NCI-H774 (cell line): ENCODE data around the gene TGM5.
"Not testable (repeated sequence)": the region's sequence is repeated elsewhere in the genome, so short reads cannot be mapped to it uniquely, and the experiment has no call there.

ENCODE experiments used
- DNase-seq: peaks from one replicate; lab custom pipeline; 2025; lab: John Stamatoyannopoulos, UW

TGM5 gene

DNA sequence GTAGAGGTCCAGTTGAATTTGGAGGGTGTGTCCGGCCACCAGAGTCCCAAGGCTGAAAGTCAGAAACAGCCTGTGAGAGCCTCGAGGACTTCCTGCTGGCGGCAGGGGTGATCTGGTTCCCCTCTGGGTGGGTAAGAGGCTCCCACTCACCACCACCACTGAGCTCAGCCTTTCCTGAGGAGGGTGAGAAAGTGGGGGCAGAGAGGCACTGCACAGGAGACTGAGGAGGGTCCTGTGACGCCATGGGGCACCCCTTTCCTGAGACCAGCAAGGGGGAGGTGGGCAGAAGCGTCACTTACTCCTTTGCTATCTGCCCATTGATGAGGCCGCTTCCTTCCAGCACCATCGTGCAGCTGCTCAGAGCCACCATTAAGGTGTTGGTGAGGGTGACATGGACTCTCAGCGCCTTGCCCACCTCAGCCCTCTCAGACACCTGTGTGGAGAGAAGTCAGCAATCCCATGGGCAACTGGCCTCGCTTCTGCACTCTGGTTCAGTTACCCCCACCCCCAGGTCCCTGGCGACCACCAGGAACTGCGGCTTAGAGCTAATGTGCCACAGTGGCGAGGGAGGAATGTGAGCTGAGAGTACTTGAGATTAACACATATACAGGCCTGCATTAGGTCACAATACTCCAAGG is 10.0 kb upstream of the TGM5 start:
- DNase-seq, result no peak

DNA sequence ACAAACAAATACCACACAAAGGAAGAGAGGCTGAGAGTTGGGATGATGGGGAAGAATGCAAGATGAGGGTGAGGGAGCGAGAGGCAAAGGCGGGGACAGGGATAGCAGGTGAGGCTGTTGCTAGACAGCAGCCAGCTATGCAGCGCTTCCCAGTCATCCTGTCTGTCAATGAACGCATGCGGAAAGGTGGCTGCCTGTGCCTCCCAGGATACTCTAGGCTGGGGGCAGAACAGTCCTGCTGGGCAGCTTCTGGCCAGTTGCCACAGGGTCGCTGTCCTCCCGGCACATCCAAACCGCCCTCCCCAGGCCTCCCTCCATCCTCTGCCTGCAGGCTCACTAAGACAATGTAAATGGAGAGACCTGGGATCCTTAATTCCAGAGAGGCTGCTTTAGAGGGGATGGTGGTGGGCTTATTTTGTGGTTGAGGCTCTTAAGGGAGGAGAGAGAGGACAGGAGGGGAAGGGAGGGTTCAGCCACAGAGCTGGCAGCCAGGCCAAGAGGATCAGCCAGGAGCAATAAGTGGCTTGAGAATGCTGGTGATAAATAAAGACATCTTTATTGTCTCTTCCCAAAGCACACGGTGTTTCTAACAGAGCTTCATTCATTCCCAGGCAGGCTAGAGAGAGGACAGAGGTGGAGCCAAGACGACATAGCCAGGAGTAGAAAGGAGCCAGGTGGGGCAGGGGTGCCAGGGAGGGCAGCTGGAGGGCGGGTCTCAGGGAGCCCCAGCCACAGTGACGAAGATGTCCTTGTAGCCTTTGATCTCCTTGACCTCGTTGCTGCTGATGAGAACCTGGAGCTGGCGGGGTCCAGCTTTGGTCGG is 9.2 kb upstream of the TGM5 start:
- DNase-seq, result no peak

DNA sequence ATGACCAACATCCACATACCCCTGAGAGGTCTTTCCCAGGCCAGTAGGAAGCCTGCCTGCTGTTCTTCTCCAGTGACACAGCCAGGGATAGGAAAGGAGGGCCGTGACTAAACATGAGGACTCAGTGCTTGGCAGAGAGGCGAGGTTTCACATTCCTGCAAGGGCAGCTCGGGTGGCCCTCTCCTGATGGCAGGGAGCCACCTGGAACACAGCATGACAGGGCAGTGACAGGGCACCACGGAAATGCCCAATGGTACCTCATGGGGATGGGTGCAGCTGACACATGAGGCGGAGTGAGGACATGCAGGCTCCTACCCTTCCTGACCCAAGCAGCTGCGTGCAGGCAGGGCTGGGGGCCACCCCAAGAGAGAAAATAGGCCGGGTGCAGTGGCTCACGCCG is 7.4 kb upstream of the TGM5 start:
- DNase-seq, result no peak

DNA sequence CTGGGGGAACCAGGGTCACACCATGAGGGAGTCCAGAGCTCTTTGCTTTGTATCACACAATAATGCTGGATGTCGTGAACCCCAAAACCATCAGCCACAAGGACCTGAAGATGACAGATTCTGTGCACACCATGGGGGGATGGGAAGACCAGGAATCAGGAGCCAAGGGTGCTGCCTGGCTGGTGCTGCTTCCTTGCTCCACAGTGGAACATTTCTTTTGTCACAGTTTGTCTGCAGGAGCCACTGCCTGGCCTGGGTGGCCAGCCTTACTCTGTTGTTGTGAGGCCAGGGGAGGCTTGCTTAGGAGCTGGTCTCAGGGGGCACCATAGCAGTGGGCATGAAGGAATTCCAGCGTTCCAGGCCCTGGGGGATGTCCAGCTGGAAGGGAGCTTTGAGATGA is 6.5 kb upstream of the TGM5 start:
- no peak for DNase-seq

DNA sequence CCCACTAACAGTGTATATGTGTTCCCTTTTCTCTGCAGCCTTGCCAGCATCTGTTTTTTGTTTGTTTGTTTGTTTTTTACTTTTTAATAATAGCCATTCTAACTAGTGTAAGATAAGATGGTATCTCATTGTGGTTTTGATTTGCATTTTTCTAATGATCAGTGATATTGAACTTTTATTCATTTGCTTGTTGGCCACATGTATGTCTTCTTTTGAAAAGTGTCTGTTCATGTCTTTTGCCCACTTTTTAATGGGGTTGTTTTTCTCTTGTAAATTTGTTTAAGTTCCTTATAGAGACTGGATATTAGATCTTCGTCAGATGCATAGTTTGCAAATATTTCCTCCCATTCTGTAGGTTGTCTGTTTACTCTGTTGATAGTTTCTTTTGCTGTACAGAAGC is 5.2 kb upstream of the TGM5 start:
- not testable (repeated sequence) for DNase-seq

DNA sequence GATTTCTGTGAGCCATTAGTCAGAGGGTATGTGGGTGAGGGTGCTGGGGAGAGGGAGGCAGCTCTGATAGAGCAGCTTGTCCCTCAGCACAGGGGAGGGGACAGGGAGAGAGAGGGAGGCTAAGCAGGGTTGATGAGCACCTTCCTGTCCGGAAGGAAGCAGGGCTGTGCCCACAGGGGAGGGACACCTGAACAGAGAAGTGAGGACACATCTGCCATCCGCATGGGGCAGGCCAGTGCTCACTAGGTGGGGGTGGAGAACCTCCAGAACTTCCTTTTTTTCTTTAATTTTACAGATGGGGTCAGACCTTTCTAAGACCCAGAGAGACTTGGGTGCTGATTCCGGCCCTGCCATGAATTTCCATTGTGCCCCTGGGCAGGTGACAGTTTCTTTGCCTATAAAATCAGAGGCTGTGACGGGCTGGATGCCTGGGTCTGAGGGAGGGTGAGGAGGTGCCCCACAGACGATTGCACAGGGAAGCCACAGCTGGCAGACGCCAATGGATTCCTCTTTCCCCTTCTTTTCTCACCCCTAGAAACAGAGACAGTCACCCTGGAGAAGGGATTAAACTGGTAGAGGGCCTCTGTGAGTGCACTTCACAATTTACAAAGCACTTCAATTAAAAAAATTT is 4.1 kb upstream of the TGM5 start:
- DNase-seq, result no peak

DNA sequence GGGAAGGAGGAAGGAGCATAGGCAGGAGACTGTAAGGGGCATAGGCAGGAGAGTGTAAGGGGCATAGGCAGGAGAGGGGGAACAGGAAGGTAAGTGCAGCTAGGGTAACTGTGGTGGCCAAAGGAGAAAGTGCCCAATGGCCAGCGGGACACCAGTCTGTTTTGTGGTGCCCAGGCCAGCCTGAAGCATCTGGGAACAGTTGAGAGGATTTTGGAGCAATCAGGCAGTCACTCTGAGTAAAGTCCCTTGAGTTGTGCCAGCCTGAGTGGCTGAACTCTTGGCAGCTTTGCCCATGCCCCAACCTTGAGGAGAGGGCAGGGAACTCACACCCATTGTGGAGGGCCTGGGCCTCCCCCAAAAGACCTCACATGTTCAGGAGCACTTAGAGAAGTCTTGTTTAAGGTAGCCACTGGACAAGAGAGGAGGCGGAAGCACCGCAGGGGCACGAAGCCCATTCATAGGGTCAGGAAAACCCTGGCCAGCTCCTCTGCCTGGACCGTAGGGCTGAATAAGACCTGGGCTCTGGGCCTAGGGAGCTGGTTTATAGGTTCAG is 3.5 kb upstream of the TGM5 start:
- DNase-seq, result no peak

DNA sequence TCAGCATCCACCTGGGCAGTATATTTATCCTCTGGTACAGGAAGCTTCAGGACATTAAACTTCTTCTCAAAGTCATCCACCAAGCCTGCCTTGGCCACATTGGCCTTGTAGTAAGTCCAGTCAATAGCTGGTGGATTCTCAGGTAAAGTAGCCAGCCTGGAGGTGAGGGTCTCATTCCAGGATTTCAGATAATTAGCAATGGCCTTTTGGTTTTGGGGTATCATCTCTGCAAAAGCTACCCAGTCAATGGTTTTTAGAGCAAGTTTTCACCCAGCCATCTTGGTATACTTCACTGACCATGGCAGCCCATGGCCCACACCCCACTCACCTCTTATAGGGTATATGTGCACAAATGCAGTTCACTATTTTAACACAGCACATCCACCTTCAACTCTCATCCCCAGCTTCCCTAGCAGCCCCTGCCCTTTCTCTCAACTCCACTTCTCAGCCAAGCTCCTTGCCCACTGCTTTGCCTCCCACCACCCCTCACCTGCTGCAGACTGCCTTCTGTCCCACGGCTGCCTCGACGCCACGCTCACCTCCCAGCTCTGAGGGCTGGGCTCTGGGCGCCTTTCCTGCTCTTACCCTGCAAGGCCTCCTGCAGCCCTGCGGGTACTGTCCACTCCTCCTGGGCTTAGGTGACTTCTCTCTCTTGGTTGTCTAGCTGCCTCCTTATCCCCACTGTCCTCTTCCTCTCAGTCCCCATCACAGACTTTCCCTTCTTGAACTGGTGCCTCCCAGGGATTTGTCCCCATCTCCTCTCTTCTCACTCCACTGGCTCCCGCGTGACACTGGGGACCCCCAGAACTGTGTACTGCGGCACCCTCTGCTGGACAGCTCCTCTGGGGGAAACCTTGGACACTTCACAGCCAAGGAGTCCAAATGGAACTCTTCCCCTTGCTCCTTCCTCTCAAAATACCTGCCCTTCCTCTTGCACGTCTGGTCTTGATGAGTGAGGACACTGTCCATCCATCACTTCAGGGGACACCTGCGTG is 1.7 kb upstream of the TGM5 start:
- no peak for DNase-seq

DNA sequence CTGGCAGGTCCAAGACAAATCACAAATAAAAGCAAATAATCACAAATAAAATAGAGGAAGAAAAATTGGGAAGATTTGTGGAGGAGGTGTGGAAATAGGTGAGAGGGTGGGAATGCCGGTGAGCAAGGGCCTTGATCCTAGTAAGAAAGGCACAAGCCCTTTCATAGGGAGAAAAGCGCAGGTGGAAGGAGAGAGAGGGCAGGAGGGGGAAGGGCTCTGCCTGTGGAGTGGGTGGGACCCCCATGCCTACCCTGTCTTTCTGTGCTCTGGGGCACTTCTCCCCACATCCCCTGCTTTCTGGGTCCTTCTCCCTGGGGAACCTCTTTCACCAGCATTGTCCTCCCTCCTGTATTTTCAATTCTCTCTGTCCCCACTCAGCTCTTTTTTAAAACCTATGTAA is 711 bp upstream of the TGM5 start:
- no peak for DNase-seq

DNA sequence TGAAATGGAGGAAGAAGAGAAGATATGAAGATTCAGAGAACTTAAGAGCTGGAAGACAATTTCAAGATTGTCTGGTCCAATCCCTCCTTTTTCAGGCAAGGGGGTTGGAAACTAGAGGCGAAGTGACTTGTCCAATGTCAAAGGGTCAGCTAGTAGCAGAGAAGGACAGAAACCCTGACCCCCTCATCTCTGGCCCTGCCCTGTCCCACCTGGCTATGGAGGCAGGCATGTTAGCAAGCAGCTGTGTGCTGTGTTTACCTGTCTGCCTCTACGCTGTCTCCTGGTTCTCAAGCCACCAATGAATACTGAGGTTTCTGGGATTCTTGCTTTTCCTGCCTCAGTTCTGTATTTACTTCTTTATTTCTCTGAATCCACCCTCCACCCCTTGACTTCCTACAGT is 342 bp downstream of the TGM5 start:
- no peak for DNase-seq

DNA sequence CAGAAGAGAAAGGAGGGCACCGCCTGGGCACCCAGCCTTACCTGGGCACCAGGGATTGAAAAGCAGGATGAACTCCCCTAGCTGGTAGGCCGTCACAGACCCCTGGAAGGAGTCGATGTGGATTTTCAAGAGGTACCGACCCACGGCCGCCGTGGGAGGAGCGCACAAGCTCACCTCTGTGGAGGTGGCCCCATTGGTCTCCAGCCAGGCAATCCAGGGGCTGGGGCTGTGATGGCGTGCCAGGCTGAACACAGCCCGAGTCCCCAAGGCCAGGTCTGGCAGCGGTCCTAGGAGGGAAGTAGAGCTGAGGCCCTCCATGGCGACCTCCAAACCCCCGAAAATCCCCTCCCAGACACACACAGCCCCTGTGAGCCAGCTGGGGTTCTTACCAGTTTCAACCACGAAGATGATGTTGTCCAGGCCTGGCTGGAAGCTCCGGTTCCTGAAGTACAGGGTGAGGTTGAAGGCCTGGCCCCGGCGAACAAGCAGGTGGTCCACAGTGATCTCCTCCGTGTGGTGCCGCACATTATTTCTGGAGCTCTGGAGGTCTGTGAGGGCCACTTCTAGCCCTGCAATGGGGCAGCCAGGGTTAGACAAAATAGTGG is 6.6 kb downstream of the TGM5 start:
- no peak for DNase-seq

DNA sequence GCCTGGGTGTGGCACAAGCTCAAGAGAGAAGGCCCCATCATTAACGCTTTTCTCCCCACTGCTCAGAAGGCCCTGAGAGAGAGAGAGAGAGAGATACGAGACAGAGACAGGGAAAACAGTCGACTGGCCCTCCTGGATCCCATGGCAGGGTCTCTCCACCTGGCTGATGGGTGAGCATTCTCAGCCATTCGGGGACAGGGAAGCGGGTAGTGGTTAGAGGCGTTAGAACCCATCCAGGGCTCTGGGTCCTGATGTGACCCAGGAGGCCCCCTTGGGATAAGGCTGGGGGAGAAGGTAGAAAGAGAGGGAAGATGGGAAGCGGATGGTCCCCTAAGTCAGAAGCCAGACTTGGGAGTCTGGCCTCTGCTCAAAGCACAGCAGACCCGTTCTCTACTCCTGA is 7.9 kb downstream of the TGM5 start:
- DNase-seq, result no peak

DNA sequence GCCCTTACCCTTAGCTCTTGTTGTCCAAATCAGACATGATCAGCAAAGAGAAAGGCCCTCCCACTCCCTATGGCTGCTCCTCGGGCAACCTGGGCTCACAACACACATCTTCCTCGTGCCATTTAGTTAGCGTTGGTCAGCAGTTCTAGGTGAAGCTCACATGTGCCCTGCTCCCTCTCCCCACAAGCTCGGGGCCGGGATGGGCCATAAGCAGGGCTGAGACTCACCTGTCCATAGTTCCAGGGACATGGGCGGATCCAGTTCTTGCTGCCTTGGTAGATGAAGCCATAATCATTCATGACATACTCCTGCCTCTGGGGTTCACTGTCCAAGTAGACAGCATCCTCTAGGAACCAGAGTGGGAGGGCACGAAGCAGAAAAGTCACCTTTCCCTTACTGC is 10.4 kb downstream of the TGM5 start:
- DNase-seq, result no peak

DNA sequence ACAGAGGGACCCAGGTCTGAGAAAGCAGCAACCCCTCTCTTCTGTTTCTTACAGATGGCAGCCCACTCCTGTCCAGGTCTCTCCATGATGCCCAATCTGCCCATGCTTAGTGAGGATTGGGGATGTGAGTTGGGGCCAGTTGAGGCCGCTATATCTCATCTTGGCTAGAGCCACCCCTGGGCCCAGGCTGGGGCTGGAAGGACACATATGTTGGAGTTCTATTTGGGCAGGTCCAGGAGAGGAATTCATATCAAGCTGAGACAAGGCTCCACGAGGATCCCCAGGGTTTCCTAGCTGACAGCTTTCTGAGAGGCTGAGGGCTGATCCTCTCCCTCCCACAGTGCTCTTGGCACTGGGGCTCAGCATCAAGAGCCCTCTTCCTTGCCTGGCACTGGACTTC is 11.4 kb downstream of the TGM5 start:
- no peak for DNase-seq

DNA sequence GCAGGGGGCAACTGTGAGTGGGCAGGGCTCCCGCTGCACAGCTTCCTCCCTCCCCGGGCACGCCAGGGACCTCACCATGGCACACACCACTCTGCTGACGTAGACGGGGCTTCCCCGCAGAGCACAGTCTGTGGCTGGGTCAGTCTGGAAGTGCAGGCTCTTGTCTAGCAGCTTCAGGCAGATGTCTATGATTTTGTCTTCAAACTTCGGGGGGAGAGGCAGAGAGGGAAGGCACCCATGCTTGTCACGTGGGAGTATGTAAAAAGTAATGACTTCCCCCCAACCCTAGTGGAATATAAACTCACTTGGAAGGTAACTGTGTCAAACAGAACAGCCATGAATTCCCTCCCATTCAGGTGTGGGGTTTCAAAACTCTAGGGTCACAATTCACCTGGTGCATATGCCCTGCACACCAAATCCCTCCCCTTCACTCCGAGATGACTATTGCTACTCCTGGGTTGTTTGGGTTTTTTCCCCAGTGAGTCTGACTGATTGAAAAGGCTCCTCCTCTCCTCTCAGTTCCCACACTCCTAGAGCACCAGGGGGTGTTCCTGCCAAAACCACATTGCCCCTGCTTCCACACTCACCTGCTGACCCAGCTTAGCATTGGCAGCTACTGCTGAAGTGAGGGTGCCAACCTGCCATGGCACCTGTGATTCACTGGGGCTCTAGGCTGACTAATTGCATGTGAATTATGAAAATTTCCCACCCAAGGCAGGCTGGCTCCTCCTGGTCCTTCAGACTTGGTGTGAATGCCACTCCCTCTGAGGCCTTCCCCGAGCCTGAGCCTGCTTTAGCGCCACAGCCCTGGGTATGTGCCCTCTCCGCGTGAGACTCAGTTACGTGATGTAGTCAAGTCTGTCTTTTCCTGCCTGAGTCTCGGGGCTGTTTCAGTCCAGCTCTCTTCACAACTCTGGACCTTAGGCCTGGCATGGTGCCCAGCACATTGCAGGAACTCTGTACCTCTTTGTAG is 13.0 kb downstream of the TGM5 start:
- no peak for DNase-seq

DNA sequence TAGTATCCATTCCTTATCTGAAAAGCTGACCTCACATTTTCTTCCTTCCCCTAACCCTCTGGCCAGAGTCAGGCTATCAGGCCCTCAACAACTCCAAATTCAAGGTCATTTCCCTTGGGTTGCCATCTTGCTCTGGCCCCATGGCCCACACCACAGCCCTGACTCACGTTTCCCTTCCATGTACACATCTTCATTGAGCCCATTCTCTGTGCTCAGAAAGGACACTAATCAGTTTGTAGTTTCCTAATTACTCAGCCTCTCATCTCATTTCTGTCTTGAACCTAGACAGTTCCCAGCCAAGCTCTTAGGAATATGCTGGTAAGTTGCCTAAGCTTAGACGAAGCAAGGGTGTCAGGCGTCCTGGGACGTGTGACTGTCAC is 14.9 kb downstream of the TGM5 start:
- DNase-seq, result no peak

DNA sequence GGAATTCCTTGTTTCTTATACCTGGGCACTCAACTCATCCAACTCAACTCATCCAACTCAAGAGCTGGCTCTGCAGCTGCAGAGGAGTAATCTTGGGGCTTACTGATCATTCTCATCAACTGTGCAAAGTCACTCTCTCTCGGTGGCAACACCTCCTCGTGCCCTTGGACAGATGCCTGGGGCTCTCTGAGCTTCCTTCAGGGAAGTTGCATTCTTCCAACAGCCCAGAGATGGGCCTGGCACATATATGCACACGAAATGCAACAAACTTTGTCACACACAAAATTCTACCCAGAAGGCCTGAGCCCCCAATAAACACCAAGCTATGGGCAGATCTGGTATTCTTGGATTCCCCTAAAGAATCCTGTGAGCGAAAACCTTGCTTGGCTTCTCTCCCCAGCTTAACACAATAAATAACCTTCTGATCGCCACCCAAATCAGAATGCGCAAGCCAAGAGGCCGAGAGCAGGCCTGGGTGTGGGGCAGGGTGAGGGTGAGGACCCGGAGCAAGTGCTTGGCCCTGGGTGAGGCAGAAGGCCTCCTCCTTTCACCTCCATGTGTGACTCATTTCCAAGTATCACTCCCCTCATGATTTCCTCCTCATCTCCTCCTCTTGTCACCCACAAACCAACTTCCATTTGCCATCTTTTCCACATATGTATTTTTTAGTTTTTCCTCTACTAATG is 15.4 kb downstream of the TGM5 start:
- DNase-seq, result no peak

DNA sequence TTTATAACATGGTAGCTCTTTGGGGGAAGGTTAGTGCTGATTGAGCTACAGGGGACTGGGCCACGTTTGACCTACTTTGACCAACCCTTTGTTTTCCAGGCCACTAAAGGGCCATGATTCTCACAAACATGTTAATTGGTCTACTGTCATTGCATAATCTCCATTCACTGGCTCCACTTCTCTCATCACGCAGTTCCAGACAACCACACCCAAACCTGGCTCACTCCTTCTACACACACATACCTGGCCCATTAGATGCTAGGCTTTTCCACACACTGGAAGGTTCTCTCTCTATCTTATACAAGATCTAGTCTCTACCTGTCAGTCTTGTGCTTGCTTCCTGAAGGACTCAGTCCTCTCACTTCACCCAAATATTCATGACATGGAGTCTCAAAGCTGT is 15.9 kb downstream of the TGM5 start:
- no peak for DNase-seq

DNA sequence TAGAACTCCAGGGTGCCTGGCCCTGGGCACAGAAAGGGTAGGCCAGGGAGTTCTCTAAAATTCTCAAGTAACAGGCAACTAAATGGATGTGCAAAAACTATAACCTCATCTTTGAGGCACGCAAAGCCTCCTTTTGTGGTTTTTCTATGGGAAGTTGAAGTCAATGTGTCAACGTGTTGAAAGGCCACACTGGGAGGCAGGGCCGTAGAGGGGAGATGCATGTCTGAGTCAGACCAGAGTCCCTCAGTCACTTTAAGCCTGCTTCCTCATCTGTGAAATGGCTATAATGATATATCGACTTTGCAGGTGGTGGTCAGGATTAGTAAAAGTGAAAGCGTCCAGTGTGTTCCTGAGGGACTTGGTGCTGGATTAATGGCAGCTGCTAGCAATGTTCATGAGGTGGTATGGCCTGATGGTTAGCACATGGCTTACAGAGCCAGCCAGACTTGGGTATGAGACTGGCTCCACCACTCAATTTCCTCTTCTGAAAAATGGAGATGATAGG is 17.0 kb downstream of the TGM5 start:
- DNase-seq, result no peak
